Stimulated activated CD8-positive, alpha-beta memory T cell treated with anti-CD3 and anti-CD28 coated beads, Interleukin-15, amount 100 ng/mL, for 48 hours (primary cell): ENCODE results near the gene DOCK8.
"Not testable (repeated sequence)": the region's sequence is repeated elsewhere in the genome, so short reads cannot be mapped to it uniquely, and the experiment has no call there.

ENCODE experiments used
- DNase-seq, 2 donors: peaks; one replicate each; pipeline ENCODE4 v3.0.0-alpha.2; 2020; ENCODE audit warnings: low read depth in 2 of 2

The DOCK8 gene

DNA sequence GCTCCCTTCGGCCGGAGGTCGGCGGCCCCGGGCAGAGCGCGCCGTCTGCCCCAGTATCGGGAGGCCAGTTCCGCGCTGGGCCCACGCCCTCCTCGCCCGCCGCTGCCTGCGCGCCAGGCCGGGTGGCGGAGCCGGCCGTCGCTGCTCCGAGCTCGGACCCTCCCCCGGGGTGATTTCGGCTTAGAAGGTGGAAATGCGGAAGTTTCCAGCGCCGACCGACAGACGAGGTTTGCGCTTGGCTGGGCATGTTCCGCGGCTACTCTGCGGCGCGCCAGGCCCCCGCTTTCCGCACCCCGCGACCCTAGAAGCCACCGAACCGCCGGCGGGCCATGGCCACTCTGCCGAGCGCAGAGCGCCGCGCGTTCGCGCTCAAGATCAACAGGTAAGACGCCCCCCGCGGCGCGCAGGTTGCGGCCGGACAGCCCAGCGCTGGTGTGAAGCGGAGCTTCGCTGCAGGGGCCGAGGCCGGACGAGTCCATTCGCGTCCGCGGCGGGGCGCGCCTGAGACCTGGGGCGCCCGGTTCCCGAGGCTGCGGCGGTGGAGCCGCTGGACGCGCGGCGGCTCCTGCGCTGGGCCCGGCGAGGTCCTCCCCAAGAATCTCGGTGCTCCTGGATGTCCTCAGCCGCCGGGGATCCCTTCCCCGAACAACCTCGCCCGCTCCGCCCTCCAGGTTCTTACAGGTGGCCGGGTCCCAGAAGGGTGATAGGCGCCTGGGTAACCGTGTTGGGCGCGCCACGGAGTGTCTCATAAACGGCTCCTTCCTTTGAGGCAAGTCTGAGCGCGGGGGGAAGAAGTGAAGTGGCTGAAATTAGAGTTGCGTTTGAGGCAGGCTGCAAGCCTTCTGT lies at the start of gene DOCK8:
DOCK8 (plus strand) TSS at position 218 of the 846 bp plus-strand sequence; CDS start at position 330, 112 bp downstream.
- DNase-seq, result peak; percentile 28 to 38

DNA sequence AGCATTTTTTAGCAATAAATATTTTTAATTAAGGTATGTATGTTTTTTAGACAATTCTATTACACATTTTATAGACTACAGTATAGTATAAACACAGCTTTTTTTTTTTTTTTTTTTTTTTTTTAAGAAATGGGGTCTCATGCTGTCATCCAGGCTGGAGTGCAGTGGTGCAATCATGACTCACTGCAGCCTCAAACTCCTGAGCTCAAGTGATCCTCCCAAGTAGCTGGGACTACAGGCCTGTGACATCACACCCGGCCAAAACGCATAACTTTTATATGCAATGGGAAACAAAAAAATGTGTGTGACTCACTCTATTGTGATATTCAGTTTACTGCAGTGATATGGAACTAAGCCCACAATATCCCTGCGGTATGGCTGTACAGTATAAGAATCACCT lies 44.9 kb upstream of the DOCK8 start:
- not testable (repeated sequence) for DNase-seq

DNA sequence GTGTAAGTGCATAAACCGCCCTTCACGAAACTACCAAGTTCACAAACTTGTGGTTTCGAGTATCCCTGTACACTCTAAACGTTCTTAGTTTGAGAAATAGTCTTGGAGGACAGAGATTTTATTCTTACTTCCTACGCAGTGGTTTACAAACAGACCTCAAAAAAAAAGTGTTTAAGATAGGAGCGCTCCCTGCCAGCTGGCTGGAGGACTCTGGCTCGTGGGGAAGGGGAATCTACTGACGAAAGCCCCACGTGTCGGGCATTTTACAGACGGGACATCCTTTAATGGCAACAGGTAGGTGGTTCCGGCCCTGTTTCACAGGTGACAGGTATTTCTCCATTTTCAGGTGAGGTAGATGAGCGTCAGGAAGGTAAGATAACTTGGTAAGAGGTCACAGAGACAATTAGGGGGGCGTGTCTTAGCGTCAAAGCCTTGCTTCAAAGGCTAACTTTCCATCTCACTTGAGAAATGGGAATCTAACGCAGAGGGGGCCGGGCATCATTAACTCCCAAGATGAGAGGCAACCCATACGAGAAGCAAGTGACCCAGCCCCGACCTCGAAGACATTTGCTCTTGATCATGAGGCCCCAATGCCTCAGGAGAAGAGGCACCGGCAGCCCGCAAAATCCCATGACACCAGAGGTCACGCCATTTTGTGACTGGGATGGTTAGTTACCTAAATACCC lies 36.4 kb upstream of the DOCK8 start:
- DNase-seq, result not testable (repeated sequence)

DNA sequence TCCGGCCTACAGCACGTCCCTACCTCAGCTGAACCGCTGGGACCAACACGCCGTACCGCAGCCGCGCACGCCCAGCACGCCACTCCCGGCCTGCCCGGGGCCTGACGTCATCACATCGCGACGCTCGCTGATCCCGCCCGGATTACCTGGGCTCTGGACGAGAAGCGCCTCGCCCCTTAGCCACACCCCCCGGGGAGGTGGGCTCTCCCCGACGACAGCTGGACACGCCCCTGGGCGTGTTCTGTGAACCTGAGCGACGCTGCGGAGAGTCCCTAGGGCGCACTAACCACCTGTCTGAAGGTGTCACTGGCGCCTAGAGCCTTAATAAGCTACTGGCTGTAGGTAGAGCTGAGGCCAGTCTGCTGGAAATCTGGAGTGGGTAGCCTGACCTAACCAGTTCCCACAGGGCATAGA lies 35.7 kb upstream of the DOCK8 start, which contains the start of gene ZNG1A:
ZNG1A (minus strand) TSS at position 87 of the 414 bp plus-strand sequence. CDS start 87 bp downstream, outside the sequence.
- DNase-seq, result peak; percentile 64

DNA sequence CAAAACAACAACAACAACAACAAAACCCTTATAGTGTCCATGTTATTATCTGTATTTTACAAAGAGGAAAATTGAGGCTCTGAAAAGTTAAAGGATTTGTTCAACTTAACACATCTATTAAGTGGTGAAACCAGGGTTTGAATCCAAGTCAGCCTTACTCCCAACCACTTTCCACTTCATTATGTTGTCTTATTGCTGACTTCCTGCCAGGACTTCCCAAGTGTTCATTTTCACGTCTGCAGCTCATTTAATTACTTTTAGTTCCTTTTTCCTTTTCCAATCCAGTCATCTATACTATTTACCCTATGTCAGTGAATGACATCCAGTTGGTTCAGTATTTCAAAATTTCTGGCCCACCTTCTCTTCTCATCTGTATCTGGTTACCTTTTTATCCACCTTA lies 15.1 kb upstream of the DOCK8 start:
- not testable (repeated sequence) for DNase-seq

DNA sequence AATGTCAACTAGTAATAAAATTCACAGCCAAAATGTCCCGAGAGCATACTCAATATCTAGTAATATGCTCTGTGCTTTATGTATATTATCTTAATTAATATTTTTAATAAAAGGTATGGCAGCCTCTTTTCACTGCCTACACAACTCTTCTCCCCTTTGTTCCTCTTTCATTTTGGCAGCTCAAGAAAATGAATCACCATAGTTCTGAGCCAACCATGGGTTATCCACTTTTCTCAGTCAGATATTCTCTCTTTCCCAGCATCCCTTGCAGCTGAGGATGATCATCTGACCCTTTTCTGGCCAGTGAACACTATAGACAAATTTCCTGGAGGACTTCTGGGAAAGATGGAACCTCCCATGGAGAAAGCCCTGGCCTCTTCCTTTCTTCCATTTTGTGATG lies 8.2 kb upstream of the DOCK8 start:
- DNase-seq, result no peak

DNA sequence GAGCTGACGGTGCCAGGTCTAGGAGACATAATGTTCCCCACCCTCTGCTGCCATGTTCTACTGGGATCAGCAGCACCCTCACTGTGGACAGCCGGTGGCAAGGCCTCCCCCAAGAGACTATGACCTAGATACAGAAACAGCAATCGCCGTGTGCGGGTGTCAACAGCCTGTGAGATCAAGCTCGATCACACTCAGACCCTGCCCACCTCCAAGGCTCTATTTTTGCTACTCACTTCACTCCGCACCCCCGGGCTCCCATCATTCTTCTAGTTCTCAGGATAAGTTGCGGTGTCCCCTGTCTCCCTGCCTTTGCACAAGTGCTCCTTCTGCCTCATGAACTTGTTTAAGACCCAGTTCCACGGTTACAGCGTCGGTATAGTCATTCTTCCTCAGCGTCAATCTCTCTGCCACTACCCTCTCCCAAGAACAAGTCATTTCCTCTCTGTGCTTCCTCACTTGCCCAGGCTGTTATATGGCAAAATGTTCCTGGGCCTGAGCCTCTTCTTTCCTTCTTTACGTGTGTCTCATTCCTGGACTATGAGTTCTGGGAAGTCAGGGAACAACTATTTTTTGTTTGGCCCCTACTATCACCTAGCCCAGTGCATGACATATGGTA lies 5.4 kb upstream of the DOCK8 start:
- no peak for DNase-seq

DNA sequence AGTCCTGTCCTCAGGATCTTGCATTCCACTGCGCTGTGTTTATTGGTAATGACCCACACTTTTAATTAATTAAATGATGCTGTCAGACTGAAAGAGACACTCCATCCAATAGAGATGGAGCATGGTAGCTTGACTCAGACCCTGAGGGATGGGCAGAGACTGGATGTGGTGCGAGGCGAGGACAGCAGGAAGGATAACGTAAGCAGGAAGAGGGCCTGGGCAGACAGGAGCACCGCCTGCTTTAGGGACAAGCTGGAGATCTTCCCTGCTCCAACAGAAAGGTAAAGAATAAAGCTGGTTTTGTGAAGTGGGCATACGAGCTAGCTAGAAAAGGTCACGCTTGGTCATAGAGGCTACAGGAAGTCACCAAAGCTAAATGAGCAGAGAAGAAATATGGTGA lies 3.6 kb upstream of the DOCK8 start:
- no peak for DNase-seq

DNA sequence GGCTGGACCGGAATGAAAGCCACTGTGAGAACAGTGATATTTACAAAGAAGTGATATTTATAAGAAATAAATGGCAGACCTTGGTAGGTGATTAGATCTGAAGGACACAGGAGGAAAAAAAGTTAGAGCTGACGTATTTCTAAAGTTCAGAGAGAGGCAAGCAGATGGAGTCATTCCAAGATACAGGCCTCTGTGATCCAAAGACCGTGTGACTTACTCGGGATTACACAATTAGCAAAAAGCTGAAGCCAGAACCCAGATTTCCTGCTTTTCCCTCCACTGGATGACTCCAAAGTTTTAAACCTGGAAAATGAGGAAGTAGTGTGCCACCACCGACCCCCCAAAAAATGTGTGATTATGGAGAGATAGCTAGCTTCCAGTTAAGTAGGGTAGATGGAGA lies 3.1 kb upstream of the DOCK8 start:
- no peak for DNase-seq

DNA sequence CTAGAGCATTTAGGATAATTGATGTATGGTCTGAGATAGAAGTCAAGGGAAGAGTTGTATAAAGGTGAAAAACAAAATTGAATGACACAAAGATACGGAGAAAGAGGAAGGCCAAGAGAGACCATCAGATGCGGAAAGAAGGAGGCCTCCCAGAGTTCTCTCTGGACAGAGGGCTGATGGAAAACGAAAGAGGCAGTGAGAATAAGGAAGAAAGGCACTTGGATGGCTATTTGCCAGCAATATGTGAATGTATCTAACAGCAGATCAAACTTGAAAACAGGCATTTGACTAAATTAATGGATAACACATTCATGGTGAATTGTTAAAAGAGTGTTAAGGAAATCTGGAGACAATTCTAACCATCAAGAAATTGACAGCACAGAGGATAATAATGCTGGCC lies 2.4 kb upstream of the DOCK8 start:
- DNase-seq, result no peak

DNA sequence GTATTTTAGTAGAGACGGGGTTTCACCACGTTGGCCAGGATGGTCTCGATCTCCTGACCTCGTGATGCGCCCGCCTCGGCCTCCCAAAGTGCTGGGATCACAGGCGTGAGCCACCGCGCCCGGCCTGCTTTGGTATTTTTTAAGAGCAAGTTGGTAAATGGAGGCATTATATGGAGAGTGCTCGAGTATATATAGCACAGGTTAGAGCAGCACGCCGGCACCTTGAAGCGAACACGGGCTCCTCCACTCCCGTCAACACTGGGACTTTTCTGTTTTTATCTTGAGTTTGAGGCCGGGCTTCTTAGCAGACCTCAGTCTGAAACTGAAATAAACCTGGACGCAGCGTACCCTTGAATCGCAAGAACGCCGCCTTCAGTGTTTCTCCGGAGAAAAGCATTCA lies 764 bp upstream of the DOCK8 start:
- DNase-seq, result not testable (repeated sequence)

DNA sequence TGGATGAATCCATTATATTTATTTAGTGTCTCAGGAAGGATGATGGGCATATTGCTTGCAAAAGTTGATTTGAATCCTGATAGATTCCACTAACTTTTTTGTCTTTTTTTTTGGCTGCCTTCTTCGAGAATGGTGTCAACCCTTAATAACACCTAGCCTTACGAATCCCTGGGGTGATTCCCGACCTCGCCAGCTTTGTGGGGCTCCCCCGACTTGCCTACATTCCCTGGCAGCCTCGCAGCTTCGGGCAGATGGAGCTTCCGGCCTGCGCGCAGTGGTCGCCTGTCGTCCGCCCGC lies 366 bp upstream of the DOCK8 start:
- DNase-seq, result no peak

DNA sequence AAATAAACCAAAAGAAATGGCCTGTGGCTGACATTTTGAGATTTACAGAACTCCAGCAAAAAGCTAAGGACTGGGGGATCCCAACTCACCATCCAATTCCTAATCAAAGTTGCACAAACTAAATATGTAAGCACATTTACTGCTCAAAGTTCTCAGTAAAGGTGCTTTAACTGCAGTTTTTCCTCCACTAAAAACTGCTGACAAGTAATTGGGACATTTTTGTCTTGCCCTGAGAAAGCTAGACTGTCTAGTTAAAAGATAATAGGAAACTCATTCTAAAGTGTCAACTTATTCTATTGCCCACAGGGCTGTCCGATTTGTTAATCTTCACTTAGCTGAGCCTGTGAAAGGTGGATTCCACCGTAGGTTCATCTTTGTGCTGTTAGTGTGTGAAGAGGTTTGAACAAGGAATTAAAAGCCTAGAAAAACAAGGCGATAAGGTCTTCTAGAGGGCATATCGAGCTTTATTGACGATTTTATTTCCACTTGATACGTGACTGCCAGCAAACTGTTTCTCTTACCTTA lies 1.0 kb downstream of the DOCK8 start:
- no peak for DNase-seq

DNA sequence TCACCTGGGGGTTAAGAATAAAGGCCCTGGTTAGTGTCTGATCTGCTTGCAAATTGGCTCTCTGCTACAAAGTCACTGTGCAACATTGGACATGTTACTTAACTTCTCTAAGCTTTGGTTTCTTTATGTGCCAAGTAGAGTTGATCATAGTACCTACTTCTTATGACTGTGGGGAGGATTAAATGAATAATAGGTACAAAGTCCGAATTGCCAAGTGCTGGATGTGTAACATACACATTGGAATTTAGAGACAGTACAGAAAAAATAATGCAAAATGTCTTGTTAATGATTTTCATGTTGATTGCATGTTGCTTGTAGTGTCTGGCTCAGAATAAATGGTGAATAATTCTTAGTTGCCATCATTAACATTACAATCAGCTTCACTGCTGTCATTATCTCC lies 2.2 kb downstream of the DOCK8 start:
- no peak for DNase-seq

DNA sequence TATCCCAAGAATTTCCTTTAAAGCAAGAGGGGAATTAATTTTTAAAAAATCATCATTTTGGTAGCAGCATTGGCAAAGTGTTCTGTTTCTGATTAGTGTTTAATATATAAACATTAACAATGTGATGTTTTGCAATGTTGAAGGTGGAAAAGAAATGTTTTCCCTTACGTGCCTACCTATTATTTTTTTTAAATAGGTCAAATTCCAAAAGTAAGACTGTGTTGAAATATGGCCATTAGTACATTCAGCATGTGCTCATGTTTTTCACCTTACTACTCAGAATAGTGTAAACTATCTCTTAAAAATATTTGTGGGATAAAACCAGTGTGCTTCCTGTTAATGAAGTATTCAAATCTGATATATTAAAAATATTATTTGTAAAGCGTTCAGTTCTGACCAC lies 3.3 kb downstream of the DOCK8 start:
- DNase-seq, result no peak

DNA sequence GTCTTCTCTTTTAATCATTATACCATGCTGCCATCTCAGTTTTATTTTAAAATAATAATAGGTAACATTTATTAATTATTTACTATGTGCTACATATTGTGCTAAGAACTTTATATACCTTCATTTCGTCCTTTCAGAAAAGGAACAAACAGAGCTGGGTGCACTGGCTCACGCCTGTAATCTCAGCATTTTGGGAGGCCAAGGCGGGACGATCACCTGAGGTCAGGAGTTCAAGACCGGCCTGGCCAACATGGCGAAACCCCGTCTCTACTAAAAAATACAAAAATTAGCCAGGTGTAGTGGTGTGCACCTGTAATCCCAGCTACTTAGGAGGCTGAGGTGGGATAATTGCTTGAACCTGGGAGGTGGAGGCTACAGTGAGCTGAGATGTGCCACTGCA lies 4.4 kb downstream of the DOCK8 start:
- not testable (repeated sequence) for DNase-seq

DNA sequence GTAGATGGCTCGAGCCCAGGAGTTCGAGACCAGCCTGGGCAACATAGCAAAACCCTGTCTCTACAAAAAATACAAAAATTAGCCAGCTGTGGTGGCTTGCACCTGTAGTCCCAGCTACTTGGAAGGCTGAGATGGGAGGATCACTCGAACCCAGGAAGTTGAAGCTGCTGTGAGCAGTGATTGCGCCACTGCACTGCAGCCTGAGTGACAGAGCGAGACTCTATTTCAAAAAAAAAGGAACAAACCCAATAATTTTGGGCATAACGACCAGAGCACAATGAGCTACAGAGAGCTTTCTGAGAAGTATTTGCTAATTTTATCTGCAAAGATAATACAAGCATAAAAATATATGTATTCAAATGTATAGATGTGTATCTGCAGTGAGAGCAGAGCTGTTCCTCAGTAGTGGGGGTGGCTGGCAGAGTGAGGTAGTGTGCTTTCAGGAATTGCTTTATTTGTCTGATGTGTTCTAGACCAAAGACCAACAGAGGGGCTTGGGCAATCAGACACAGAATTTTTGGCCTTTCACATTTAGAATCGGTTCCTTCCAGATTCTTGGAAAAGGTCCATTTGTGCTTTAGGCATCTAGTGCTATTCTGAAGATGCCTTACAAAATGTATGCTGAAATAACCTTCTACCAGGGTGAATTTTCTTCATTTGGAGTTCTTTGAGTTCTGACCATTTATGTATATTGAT lies 5.2 kb downstream of the DOCK8 start:
- no peak for DNase-seq

DNA sequence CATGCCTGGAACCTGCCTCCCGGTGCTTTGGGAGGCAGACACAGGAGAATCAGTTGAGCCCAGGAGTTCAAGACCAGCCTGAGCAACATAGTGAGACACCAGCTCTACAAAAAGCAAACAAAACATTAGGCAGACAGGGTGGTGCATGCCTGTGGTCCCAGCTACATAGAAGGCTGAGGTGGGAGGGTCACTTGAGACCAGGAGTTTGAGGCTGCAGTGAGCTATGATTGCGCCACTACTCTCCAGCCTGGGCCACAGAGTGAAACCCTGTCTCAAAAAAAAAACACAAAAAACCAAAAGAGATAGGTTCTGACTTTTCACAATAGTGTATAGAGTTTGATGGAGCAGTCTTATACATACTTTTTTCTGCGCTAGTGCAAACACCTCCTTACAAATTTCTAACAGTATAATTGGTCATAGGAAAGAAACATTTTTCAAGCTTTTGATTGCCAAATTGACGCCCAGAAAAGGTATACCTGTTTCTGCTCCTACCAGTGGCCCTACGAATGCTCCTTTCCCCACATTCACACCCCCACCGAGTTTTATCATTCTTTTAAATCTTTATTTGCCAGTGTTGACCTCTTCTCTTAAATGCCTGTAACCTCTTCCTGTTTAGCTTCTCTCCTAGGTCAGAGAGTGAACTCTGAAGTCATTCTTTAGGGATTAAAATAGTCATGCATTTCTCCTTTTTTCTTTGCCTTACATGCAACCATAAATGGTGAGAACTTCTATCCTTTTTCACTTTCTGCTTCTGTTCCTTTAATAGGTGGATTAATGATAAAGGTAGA lies 7.5 kb downstream of the DOCK8 start:
- DNase-seq, result no peak

DNA sequence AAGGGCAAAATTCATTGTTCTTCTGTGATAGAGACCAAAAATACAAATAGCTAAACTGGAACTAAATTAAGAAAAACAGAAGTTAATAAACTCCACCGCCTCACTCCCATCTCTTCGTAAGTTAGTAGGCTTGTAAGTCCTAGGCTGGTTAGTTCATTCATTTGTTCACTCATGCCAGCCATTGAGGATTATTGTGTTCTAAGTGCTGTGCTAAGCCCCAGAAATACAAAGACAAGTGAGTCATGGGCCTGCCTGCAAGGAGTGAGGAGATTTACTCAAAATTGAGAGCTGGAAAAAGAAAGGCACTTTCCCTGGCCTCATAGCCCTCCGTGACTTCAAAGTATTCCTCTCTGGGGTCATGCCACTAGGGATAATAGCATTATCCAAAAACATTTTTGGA lies 8.5 kb downstream of the DOCK8 start:
- no peak for DNase-seq

DNA sequence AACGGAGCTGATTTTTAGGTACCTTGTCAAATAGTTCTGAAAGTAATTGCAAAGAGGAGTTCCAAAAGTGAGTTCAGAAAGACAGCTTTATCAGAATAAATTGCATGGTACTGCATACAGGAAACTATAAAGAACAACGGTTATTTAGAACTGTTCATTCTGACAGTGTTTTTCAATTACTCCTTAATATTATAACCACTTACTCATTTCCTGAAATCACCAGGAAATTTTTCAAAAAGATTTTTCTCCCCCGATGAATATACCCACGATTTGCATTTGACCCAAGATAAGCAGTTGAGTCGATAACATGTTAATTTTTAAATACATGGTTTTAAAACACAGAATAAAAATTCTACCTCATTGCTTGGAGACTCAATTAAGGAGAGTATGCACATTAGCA lies 9.4 kb downstream of the DOCK8 start:
- DNase-seq, result no peak
